Sigmoid colon (tissue), 7 donors: Measurements from ENCODE around the gene CORO1C. TPM values are rescaled to one million over a fixed set of nuclear protein-coding genes. Genes with fewer than 3 reads are reported as not detected.

Experiments
- DNase-seq: peaks from one replicate; pipeline ENCODE4 v3.0.0-alpha.2; 2019
- H3K27ac ChIP-seq, 4 donors: fragments of 200-600 bp; sonication (generic); one replicate each; pipeline ENCODE4 v1.5.1; 2016 to 2019; ENCODE audit warnings: mild to moderate bottlenecking in 1 of 4
- H3K27me3 ChIP-seq, 3 donors: fragments of 200-600 bp; sonication (generic); one replicate each; pipeline ENCODE4 v1.5.1; 2019; ENCODE audit warnings: mild to moderate bottlenecking in 1 of 3
- H3K36me3 ChIP-seq, 4 donors: fragments of 200-600 bp; sonication (generic); one replicate each; pipeline ENCODE4 v1.5.1; 2016 to 2019
- H3K4me1 ChIP-seq, 4 donors: fragments of 200-600 bp; sonication (generic); one replicate each; pipeline ENCODE4 v1.5.1; 2017 to 2019
- H3K4me3 ChIP-seq, 4 donors: fragments of 200-600 bp; sonication (generic); one replicate each; pipeline ENCODE4 v1.5.1; 2017 to 2019; ENCODE audit warnings: mild to moderate bottlenecking in 2 of 4, moderate library complexity in 1 of 4
- H3K9me3 ChIP-seq, 4 donors: fragments of 200-600 bp in 3 of 4; sonication (generic) in 3 of 4; one replicate each; pipeline versions ENCODE4 v1.5.1 to v1.6.1; 2013 to 2019
- EP300 ChIP-seq, 4 donors: sonication (generic); formaldehyde crosslinking; IDR thresholded peaks; one replicate each; pipeline ENCODE4 v1.6.1; 2017; ENCODE audit warnings: antibody characterized with exemption in 4 of 4
- POLR2A ChIP-seq, 2 donors: fragments of 450-650 bp; IDR thresholded peaks; one replicate each; pipeline ENCODE4 v1.6.1; 2016; ENCODE audit warnings: antibody characterized with exemption in 2 of 2, mild to moderate bottlenecking in 2 of 2, moderate library complexity in 2 of 2
- POLR2AphosphoS5 ChIP-seq, 4 donors: sonication (generic); formaldehyde crosslinking; IDR thresholded peaks; one replicate each; pipeline ENCODE4 v1.6.1; 2017; ENCODE audit warnings: antibody characterized with exemption in 4 of 4
- WGBS, 2 donors: extraction: QIAGEN DNeasy Blood & Tissue Kit; methylation state at CpG; one replicate each; pipeline ENCODE4 v1.1.7; 2013; 5-methylcytosine and 5-hydroxymethylcytosine counted together
- intact Hi-C: fragments of 100-400 bp; cut with DNase I; formaldehyde crosslinking; loops from one replicate; pipeline ENCODE4 v1.15.1; 2023
- polyA plus RNA-seq, 3 donors: library from polyadenylated mRNA; stranded (reverse); fragments of 200-250 nt; gene quantifications; one replicate each; pipeline ENCODE4 v1.2.3, GENCODE V29; 2013
- total RNA-seq, 4 donors: library from RNA; depleted of rRNA; stranded (reverse); fragments of >200 nt; gene quantifications; one replicate each; pipeline ENCODE4 v1.1.0, GENCODE V29; 2016
- TF ChIP-seq, protein P1 (sequence below), 4 experiments: fragments of 450-650 bp in 3 of 4; fragments of 200-600 bp in 1 of 4; IDR thresholded peaks; one replicate each; pipeline ENCODE4 v1.5.1; 2016 to 2019; ENCODE audit warnings: antibody characterized with exemption in 4 of 4, mild to moderate bottlenecking in 3 of 4, moderate library complexity in 2 of 4
- donor health status: healthy with polysubstance abuse.
- donor health status: Bipolar disorder and iron deficiency.
- donor health status: healthy.

Gene CORO1C
- total and polyA plus RNA-seq, 7 donors = 38.4 to 569 (median 247) TPM

DNA sequence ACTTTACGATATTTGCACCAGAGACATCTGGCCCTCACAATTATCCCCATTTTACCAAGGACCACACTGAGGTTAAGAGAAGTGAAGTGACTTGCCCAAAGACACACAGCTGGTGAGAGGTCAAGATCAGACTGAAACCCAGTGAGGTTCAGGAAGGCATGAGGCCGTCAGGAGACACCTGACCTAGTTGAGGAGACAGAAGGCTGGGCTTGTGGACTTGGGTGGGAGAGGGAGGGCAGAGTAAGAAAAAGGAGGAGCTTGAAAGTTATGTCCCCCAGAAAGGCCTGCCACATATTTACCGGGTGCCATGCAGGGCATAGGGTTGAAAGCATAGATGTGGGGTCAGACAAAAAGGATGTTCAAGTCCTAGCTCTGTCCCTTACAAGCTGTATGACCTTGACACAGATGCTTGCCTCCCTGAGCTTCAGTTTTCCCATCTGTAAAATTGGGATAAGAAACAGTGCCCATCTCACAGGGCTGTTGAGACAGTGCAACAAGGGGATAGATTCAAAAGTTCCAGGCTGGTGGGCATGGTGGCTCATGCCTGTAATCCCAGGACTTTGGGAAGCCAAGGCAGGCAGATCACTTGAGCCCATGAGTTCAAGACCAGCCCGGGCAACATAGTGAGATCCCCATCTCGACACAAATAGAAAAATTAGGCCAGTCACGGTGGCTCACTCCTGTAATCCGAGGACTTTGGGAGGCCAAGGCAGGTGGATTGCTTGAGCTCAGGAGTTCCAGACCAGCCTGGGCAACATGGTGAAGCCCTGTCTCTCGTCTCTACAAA is 104.0 kb downstream of the CORO1C start:
- no peak overlapping the region for H3K4me3 ChIP-seq
- no peak for DNase-seq
- H3K4me1 ChIP-seq = peaks cover 0 to 39% (median 18%) of the 10 kb centered on the region in 4 donors
- TF ChIP-seq POLR2AphosphoS5 (IDR thresholded peaks at IDR 0.05) (no peak), EP300 (IDR thresholded peaks at IDR 0.05) (no peak), POLR2A (IDR thresholded peaks at IDR 0.05) (no peak)
- TF ChIP-seq, protein P1, sequence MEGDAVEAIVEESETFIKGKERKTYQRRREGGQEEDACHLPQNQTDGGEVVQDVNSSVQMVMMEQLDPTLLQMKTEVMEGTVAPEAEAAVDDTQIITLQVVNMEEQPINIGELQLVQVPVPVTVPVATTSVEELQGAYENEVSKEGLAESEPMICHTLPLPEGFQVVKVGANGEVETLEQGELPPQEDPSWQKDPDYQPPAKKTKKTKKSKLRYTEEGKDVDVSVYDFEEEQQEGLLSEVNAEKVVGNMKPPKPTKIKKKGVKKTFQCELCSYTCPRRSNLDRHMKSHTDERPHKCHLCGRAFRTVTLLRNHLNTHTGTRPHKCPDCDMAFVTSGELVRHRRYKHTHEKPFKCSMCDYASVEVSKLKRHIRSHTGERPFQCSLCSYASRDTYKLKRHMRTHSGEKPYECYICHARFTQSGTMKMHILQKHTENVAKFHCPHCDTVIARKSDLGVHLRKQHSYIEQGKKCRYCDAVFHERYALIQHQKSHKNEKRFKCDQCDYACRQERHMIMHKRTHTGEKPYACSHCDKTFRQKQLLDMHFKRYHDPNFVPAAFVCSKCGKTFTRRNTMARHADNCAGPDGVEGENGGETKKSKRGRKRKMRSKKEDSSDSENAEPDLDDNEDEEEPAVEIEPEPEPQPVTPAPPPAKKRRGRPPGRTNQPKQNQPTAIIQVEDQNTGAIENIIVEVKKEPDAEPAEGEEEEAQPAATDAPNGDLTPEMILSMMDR (IDR thresholded peaks at IDR 0.05) = no peak
- no peaks in the 10 kb centered on the region for H3K36me3 ChIP-seq
- WGBS, 2 donors = 91 to 94% methylated on average over 8 of the region's 8 CpGs
- H3K27ac ChIP-seq = no peak overlapping the region
- H3K9me3 ChIP-seq = no peaks in the 10 kb centered on the region
- intact Hi-C loops = no loop called here
- H3K27me3 ChIP-seq = no peaks in the 10 kb centered on the region

DNA sequence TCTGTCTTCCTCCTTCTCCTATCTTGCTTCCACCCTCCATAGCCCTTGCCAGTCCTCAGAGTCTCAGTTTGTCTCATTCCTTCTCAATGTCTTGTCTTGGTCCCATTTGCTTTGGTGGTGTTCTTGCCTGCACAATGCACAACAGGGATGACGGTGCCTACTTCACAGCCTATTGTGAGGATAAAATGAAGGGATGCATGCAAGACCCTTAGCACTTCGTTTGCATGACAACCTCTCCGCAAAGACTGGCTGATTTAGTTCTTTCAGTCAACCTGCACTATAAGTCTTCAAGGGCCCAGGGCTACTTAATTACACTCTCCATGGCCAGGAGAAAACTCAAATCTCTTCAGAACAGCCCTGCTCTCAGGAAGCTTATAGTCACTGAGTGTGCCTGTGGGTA is 106.1 kb downstream of the CORO1C start:
- Histone ChIP-seq H3K4me1 (peaks cover 0 to 21% (median 13%) of the 10 kb centered on the region in 4 donors), H3K9me3 (no peaks in the 10 kb centered on the region), H3K27ac (no peak overlapping the region), H3K36me3 (no peaks in the 10 kb centered on the region), H3K27me3 (no peaks in the 10 kb centered on the region), H3K4me3 (no peak overlapping the region)
- WGBS, 2 donors = 87 to 89% methylated on average over 3 of the region's 3 CpGs
- intact Hi-C loops = no loop called here
- DNase-seq = no peak
- TF ChIP-seq POLR2A (IDR thresholded peaks at IDR 0.05) = no peak
- TF ChIP-seq, protein P1 (IDR thresholded peaks at IDR 0.05) = no peak
- TF ChIP-seq POLR2AphosphoS5 (IDR thresholded peaks at IDR 0.05) = no peak
- no peak for TF ChIP-seq EP300 (IDR thresholded peaks at IDR 0.05)

GRCh38 chr12:108623577-108623976 is 107.7 kb downstream of the CORO1C start:
- no peaks in the 10 kb centered on the region for H3K36me3 ChIP-seq
- intact Hi-C loops = no loop called here
- TF ChIP-seq POLR2A (IDR thresholded peaks at IDR 0.05) (no peak), EP300 (IDR thresholded peaks at IDR 0.05) (no peak), POLR2AphosphoS5 (IDR thresholded peaks at IDR 0.05) (no peak)
- TF ChIP-seq, protein P1 (IDR thresholded peaks at IDR 0.05) = no peak
- no peak overlapping the region for H3K4me3 ChIP-seq
- no peaks in the 10 kb centered on the region for H3K27me3 ChIP-seq
- H3K4me1 ChIP-seq = peaks cover 0 to 4% (median 1%) of the 10 kb centered on the region in 4 donors
- H3K9me3 ChIP-seq = no peaks in the 10 kb centered on the region
- DNase-seq = no peak
- WGBS, 2 donors = 96 to 98% methylated on average over 8 of the region's 8 CpGs
- no peak overlapping the region for H3K27ac ChIP-seq

- no peaks in the 10 kb centered on the region for H3K36me3 ChIP-seq
- H3K27me3 ChIP-seq = no peaks in the 10 kb centered on the region
- no peak overlapping the region for H3K27ac ChIP-seq
- no peak for DNase-seq
- no peaks in the 10 kb centered on the region for H3K9me3 ChIP-seq
- H3K4me1 ChIP-seq = peaks cover 0 to 5% (median 3%) of the 10 kb centered on the region in 4 donors
- TF ChIP-seq POLR2A (IDR thresholded peaks at IDR 0.05) (no peak), POLR2AphosphoS5 (IDR thresholded peaks at IDR 0.05) (no peak), EP300 (IDR thresholded peaks at IDR 0.05) (no peak)
- TF ChIP-seq, protein P1 (IDR thresholded peaks at IDR 0.05) = no peak
- H3K4me3 ChIP-seq = no peak overlapping the region
- 92 to 94% methylated on average over 14 of the region's 14 CpGs for WGBS, 2 donors
- intact Hi-C loops = no loop called here
These were observed 108.3 kb downstream of the CORO1C start for GRCh38 chr12:108622921-108623514.
